Epithelial cell of proximal tubule (primary cell): ENCODE measurements around the gene PHLDA2. TPM values are rescaled to one million over a fixed set of nuclear protein-coding genes. Genes with fewer than 3 reads are reported as not detected.

Experiments
- DNase-seq: peaks from one replicate; pipeline ENCODE4 v3.0.0-alpha.2; 2011; ENCODE audit warnings: low read depth
- H3K4me3 ChIP-seq: 2 replicates; pipeline ENCODE4 v1.5.1; 2011; ENCODE audit warnings: low read depth, mild to moderate bottlenecking, low read length
- total RNA-seq: library from RNA; depleted of rRNA; stranded (reverse); fragments of >200 nt; gene quantifications from 2 replicates; pipeline ENCODE4 v1.2.3, GENCODE V29; 2015
- TF ChIP-seq, protein P1 (sequence below): conservative IDR thresholded peaks from 2 replicates; pipeline ENCODE4 v1.5.1; 2012; ENCODE audit warnings: low read depth, mild to moderate bottlenecking, low read length

PHLDA2 gene
- total RNA-seq, 1 donor from 2014 or later = 63.1 TPM

- no peak for DNase-seq
- TF ChIP-seq, protein P1, sequence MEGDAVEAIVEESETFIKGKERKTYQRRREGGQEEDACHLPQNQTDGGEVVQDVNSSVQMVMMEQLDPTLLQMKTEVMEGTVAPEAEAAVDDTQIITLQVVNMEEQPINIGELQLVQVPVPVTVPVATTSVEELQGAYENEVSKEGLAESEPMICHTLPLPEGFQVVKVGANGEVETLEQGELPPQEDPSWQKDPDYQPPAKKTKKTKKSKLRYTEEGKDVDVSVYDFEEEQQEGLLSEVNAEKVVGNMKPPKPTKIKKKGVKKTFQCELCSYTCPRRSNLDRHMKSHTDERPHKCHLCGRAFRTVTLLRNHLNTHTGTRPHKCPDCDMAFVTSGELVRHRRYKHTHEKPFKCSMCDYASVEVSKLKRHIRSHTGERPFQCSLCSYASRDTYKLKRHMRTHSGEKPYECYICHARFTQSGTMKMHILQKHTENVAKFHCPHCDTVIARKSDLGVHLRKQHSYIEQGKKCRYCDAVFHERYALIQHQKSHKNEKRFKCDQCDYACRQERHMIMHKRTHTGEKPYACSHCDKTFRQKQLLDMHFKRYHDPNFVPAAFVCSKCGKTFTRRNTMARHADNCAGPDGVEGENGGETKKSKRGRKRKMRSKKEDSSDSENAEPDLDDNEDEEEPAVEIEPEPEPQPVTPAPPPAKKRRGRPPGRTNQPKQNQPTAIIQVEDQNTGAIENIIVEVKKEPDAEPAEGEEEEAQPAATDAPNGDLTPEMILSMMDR = no peak
- no peak overlapping the region for H3K4me3 ChIP-seq
Measured at GRCh38 chr11:2913019-2913431, 16.2 kb downstream of the PHLDA2 start.

DNA sequence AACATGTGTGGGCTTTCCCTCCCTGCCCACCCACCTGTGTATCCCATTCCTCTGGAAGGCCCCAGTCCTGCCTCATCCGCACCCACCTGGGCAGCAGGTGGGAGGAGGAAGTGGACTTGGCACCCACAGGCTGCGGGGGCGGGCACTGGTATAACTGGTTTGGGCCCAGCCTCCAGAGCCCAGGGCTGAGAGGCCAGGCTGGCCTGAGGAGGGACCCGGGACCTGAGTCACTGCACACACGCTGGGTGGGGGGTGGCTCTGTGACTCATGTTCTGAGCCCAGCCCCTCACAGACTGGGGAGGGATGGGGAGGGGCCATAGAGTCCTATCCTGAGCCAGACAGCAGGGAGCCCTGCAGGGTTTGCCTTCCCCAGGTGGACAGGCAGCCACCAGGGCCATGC lies 16.7 kb downstream of the PHLDA2 start:
- DNase-seq = no peak
- TF ChIP-seq, protein P1 = no peak
- no peak overlapping the region for H3K4me3 ChIP-seq

GRCh38 chr11:2911785-2912391 lies 17.3 kb downstream of the PHLDA2 start:
- TF ChIP-seq, protein P1 = no peak
- DNase-seq = no peak
- H3K4me3 ChIP-seq = no peak overlapping the region

DNA sequence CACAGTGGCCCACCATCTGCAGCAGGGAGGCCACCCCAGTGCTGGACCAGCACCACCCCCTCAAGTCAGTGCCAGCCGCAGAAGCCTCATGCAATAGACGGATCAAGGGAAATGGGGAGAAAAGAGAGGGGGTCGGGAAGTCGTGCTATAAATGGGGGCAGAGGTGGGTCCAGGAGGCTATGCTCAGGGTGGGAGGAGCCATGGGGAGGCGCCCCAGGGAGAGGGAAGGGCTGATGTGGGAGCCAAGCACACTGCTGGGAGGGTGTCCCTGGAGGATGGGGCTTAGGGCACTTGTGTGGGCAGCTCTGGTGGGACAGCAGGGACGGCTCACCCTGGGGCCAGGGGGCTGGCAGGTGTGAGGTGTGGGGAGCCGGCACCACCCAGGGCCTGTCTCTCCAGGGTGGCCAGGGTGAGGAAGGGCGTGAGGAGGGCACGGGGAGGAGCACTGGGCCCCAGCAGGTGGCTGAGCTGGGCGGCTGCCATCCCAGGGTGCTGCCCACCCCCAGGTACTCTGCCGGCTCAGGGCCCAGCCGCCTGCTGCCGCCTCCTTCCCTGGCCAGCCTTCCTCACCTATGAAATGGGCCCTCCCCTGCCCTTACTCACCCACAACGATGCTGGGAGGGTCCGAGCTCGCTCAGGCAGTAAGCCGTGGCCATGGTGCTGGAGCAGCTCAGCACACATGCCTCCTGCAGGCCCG lies 18.0 kb downstream of the PHLDA2 start:
- TF ChIP-seq, protein P1 = no peak
- DNase-seq = no peak
- no peak overlapping the region for H3K4me3 ChIP-seq

DNA sequence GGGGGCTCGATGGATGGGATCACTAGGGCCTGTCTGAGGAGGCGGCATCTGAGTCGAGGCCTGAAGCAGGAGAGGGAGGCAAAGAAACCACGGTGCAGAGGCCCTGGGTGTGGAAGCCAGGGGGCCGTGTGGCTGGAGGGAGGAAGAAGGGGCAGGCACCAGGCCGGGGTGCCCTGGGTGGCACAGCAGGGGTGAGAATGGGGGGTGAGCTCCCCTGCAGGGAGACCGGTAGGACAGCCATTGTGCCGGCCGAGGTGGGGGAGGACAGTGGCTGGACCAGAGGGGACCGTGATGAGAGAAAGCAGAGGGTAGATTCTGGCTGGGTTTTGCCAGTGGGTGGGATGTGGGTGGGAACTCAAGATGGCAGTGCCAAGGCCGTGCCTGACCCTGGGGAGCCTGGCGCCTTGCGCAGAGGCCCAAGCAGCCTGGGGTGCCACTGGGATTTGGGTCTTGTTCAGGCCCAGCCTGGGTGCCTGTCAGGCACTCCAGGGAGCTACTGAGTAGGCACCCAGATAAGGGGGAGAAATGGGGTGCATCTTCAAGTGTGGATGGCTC lies 18.7 kb downstream of the PHLDA2 start:
- DNase-seq = no peak
- H3K4me3 ChIP-seq = no peak overlapping the region
- TF ChIP-seq, protein P1 = no peak

DNA sequence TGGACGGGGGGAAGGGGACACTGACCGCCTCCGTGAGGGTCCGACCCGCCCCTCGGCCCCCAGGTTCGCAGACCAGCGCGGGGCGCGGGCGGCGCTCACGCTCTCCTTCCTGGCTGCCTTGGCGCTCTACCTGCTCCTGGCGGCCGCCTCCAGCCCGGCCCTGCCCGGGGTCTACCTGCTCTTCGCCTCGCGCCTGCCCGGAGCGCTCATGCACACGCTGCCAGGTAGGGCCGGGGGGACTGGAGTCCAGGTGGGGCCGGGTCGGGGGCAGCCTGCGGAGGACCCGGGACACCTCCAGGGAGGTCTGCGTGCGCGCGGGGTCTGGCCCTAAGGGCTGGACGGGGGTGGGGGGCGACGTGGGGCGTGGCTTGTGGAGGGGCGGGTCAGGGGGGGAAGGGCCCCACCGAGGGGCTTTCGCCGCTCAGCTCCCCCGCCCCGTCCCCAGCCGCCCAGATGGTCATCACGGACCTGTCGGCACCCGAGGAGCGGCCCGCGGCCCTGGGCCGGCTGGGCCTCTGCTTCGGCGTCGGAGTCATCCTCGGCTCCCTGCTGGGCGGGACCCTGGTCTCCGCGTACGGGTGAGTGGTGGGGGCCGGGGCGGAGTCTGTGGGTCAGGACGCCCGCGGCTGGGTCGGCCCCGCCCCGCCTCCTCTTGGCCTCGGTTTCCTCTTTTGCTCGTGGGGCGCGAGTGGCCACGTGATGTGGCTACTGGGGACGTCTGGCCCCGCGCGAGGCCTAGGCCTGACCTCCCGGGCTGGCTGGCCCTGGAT lies 19.9 kb downstream of the PHLDA2 start:
- H3K4me3 ChIP-seq = no peak overlapping the region
- no peak for DNase-seq
- TF ChIP-seq, protein P1 = no peak
